Measurements from ENCODE around the gene JUN. TPM values are rescaled to one million over a fixed set of nuclear protein-coding genes. Genes with fewer than 3 reads are reported as not detected.
A peak's percentile ranks its signal among the peaks of the same experiment; 100 is the strongest.

JUN gene
- total RNA-seq, 1 experiment from 2014 or later, result 71.5 TPM

- Mint-ChIP-seq H3K4me3 (ENCODE audit: unreplicated experiment) (no peak overlapping the region), H3K4me1 (ENCODE audit: insufficient read depth, unreplicated experiment) (peaks cover 29% of the 10 kb centered on the region), H3K9me3 (ENCODE audit: unreplicated experiment) (no peaks in the 10 kb centered on the region), H3K27me3 (ENCODE audit: insufficient read depth, unreplicated experiment) (no peaks in the 10 kb centered on the region), H3K27ac (ENCODE audit: low read depth, unreplicated experiment) (no peak overlapping the region), H3K36me3 (ENCODE audit: insufficient read depth, unreplicated experiment) (no peaks in the 10 kb centered on the region)
- ChIA-PET POLR2A (interaction anchor here (0.6 to 3.0 kb wide), 3 partner anchors 12 to 247 kb away, joined by 3 to 20 read pairs (median 3); no protein-coding TSS in a partner anchor), CTCF (interaction anchor here (0.6 to 4.9 kb wide), 20 partner anchors 10 to 991 kb away, joined by 3 to 47 read pairs (median 4); no protein-coding TSS in a partner anchor)
- DNase-seq (ENCODE audit: unreplicated experiment), result no peak
- BruUV-seq (replicated peaks), result no TSS peak
- no peak for TF ChIP-seq CTCF (IDR thresholded peaks at IDR 0.05; ENCODE audit: unreplicated experiment)
- intact Hi-C loops (cut with micrococcal nuclease), result loop anchor here (2.0 kb wide), 3 partner anchors 115 to 991 kb away; no protein-coding TSS in a partner anchor
Observed at GRCh38 chr1:58768191-58768731, 15.6 kb downstream of the JUN start.

GRCh38 chr1:58767143-58767542, 16.7 kb downstream of the JUN start:
- Mint-ChIP-seq H3K27ac (ENCODE audit: low read depth, unreplicated experiment) (no peak overlapping the region), H3K4me3 (ENCODE audit: unreplicated experiment) (no peak overlapping the region), H3K4me1 (ENCODE audit: insufficient read depth, unreplicated experiment) (peaks cover 35% of the 10 kb centered on the region), H3K27me3 (ENCODE audit: insufficient read depth, unreplicated experiment) (no peaks in the 10 kb centered on the region), H3K9me3 (ENCODE audit: unreplicated experiment) (no peaks in the 10 kb centered on the region), H3K36me3 (ENCODE audit: insufficient read depth, unreplicated experiment) (no peaks in the 10 kb centered on the region)
- no TSS peak for BruUV-seq (replicated peaks)
- ChIA-PET POLR2A (interaction anchor here (0.7 to 3.0 kb wide), 4 partner anchors 9 to 906 kb away, joined by 3 to 20 read pairs (median 3); no protein-coding TSS in a partner anchor), CTCF (interaction anchor here (0.6 to 4.9 kb wide), 11 partner anchors 10 to 1126 kb away, joined by 3 to 47 read pairs (median 4); no protein-coding TSS in a partner anchor)
- intact Hi-C loops (cut with micrococcal nuclease), result no loop called here
- no peak for DNase-seq (ENCODE audit: unreplicated experiment)
- no peak for TF ChIP-seq CTCF (IDR thresholded peaks at IDR 0.05; ENCODE audit: unreplicated experiment)

- intact Hi-C loops (cut with micrococcal nuclease), result no loop called here
- Mint-ChIP-seq H3K4me1 (ENCODE audit: insufficient read depth, unreplicated experiment) (peaks cover 39% of the 10 kb centered on the region), H3K27me3 (ENCODE audit: insufficient read depth, unreplicated experiment) (no peaks in the 10 kb centered on the region), H3K4me3 (ENCODE audit: unreplicated experiment) (no peak overlapping the region), H3K36me3 (ENCODE audit: insufficient read depth, unreplicated experiment) (no peaks in the 10 kb centered on the region), H3K9me3 (ENCODE audit: unreplicated experiment) (no peaks in the 10 kb centered on the region), H3K27ac (ENCODE audit: low read depth, unreplicated experiment) (no peak overlapping the region)
- ChIA-PET CTCF (interaction anchor here (0.9 to 1.1 kb wide), 2 partner anchors 12 to 25 kb away, joined by 3 read pairs; no protein-coding TSS in a partner anchor), POLR2A (interaction anchor here (0.6 to 1.3 kb wide), 5 partner anchors 10 to 333 kb away, joined by 3 to 6 read pairs (median 3); no protein-coding TSS in a partner anchor)
- DNase-seq (ENCODE audit: unreplicated experiment), result no peak
- no peak for TF ChIP-seq CTCF (IDR thresholded peaks at IDR 0.05; ENCODE audit: unreplicated experiment)
- BruUV-seq (replicated peaks), result no TSS peak
Observed at GRCh38 chr1:58765441-58765840, 18.4 kb downstream of the JUN start.

DNA sequence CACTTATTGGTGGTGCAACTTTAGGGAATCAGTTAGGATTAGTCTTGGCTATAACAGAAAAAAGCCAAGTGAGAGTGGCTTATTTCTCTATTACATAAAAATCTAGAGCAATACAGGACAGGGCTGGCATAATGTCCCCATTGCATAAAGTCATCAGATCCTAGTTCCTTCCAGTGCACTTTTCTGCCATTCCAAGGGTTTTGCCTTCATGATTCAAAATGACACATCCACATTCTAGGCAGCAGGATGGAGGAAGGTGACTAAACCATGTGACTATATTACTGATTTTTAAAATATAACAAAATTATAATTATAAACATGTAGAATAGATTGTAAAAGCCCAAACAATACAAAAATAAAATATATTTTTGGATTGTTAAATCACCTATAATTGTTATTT, 18.8 kb downstream of the JUN start:
- no peak for TF ChIP-seq CTCF (IDR thresholded peaks at IDR 0.05; ENCODE audit: unreplicated experiment)
- DNase-seq (ENCODE audit: unreplicated experiment), result no peak
- no peak overlapping the region for H3K4me3 Mint-ChIP-seq (ENCODE audit: unreplicated experiment)
- H3K27me3 Mint-ChIP-seq (ENCODE audit: insufficient read depth, unreplicated experiment), result no peaks in the 10 kb centered on the region
- BruUV-seq (replicated peaks), result no TSS peak
- ChIA-PET POLR2A (interaction anchor here (0.7 to 1.3 kb wide), 3 partner anchors 9 to 11 kb away, joined by 3 to 6 read pairs (median 5); no protein-coding TSS in a partner anchor), CTCF (interaction anchor here (0.9 to 1.1 kb wide), 2 partner anchors 13 to 24 kb away, joined by 3 read pairs; no protein-coding TSS in a partner anchor)
- intact Hi-C loops (cut with micrococcal nuclease), result no loop called here
- H3K9me3 Mint-ChIP-seq (ENCODE audit: unreplicated experiment), result no peaks in the 10 kb centered on the region
- peaks cover 39% of the 10 kb centered on the region for H3K4me1 Mint-ChIP-seq (ENCODE audit: insufficient read depth, unreplicated experiment)
- H3K27ac Mint-ChIP-seq (ENCODE audit: low read depth, unreplicated experiment), result peak overlapping the region; percentile 5
- no peaks in the 10 kb centered on the region for H3K36me3 Mint-ChIP-seq (ENCODE audit: insufficient read depth, unreplicated experiment)
